ENCODE results near the gene RIN3. TPM values are rescaled to one million over a fixed set of nuclear protein-coding genes. Genes with fewer than 3 reads are reported as not detected.
"Not testable (repeated sequence)": the region's sequence is repeated elsewhere in the genome, so short reads cannot be mapped to it uniquely, and the experiment has no call there.

Gene RIN3
- total RNA-seq, 1 donor from 2014 or later, result 22.1 TPM

- ATAC-seq, result no peak
- intact Hi-C loops (cut with DNase I), result no loop called here
- DNase-seq (ENCODE audit: low spot score), result no peak
These were observed 5.9 kb downstream of the RIN3 start for GRCh38 chr14:92519246-92520101.

GRCh38 chr14:92520102-92521057 is 6.8 kb downstream of the RIN3 start:
- intact Hi-C loops (cut with DNase I), result no loop called here
- DNase-seq (ENCODE audit: low spot score) (no peak), ATAC-seq (no peak)

- intact Hi-C loops (cut with DNase I), result no loop called here
- ATAC-seq (no peak), DNase-seq (ENCODE audit: low spot score) (no peak)
These were observed 7.5 kb downstream of the RIN3 start for GRCh38 chr14:92521058-92521415.

- no peak for ATAC-seq
- intact Hi-C loops (cut with DNase I), result no loop called here
- DNase-seq (ENCODE audit: low spot score), result no peak
These were observed 10.2 kb downstream of the RIN3 start for GRCh38 chr14:92523752-92524151.

GRCh38 chr14:92524602-92525185 is 11.1 kb downstream of the RIN3 start:
- intact Hi-C loops (cut with DNase I), result no loop called here
- ATAC-seq, result peak; percentile 10
- DNase-seq (ENCODE audit: low spot score), result no peak

- DNase-seq (ENCODE audit: low spot score) (no peak), ATAC-seq (peak; percentile 31)
- intact Hi-C loops (cut with DNase I), result no loop called here
These were observed 11.9 kb downstream of the RIN3 start for GRCh38 chr14:92525322-92526095.

GRCh38 chr14:92527721-92528120 is 14.1 kb downstream of the RIN3 start:
- no peak for ATAC-seq
- intact Hi-C loops (cut with DNase I), result no loop called here
- no peak for DNase-seq (ENCODE audit: low spot score)

- intact Hi-C loops (cut with DNase I), result no loop called here
- DNase-seq (ENCODE audit: low spot score), result no peak
- ATAC-seq, result no peak
These were observed 15.0 kb downstream of the RIN3 start for GRCh38 chr14:92528486-92529100.

- intact Hi-C loops (cut with DNase I), result no loop called here
- DNase-seq (ENCODE audit: low spot score) (no peak), ATAC-seq (no peak)
These were observed 16.3 kb downstream of the RIN3 start for GRCh38 chr14:92529903-92530302.

GRCh38 chr14:92531106-92531873 is 17.7 kb downstream of the RIN3 start:
- intact Hi-C loops (cut with DNase I), result no loop called here
- no peak for DNase-seq (ENCODE audit: low spot score)
- ATAC-seq, result peak; percentile 46

GRCh38 chr14:92532490-92533163 is 19.0 kb downstream of the RIN3 start:
- DNase-seq (ENCODE audit: low spot score) (no peak), ATAC-seq (no peak)
- intact Hi-C loops (cut with DNase I), result no loop called here

- intact Hi-C loops (cut with DNase I), result no loop called here
- no peak for DNase-seq (ENCODE audit: low spot score)
- ATAC-seq, result no peak
These were observed 21.5 kb downstream of the RIN3 start for GRCh38 chr14:92534932-92535643.

- intact Hi-C loops (cut with DNase I); ATAC-seq; DNase-seq (ENCODE audit: low spot score): not testable (repeated sequence)
These were observed 22.6 kb downstream of the RIN3 start for GRCh38 chr14:92536231-92536630.

- no peak for DNase-seq (ENCODE audit: low spot score)
- intact Hi-C loops (cut with DNase I), result no loop called here
- ATAC-seq, result no peak
These were observed 24.9 kb downstream of the RIN3 start for GRCh38 chr14:92538412-92538985.

GRCh38 chr14:92539419-92539818 is 25.8 kb downstream of the RIN3 start:
- intact Hi-C loops (cut with DNase I), result no loop called here
- ATAC-seq (no peak), DNase-seq (ENCODE audit: low spot score) (no peak)

- ATAC-seq (peak; percentile 59), DNase-seq (ENCODE audit: low spot score) (no peak)
- intact Hi-C loops (cut with DNase I), result no loop called here
These were observed 26.3 kb downstream of the RIN3 start for GRCh38 chr14:92539875-92540274.
